HepG2 (cell line): ENCODE results near the gene ANTXR1. TPM values are rescaled to one million over a fixed set of nuclear protein-coding genes. Genes with fewer than 3 reads are reported as not detected.

Source experiments
- ATAC-seq: fragments of 200-7000 bp; cut with Tn5 transposase; 3 replicates; pipeline ENCODE4 v1.9.1; 2020; ENCODE audit warnings: mild to moderate bottlenecking, moderate library complexity
- BruUV-seq: library from RNA; stranded (reverse); fragments of 400-500 nt; replicated peaks from 2 replicates; lab custom pipeline; 2021; lab: Mats Ljungman, UMichigan
- CTCF ChIA-PET: fragments of 300-600 bp; formaldehyde crosslinking; extraction: SDS; loops from one replicate; lab custom pipeline; 2021; ENCODE audit warnings: low total read pairs, inconsistent platforms, low intra/inter-chr PET ratio; lab: Yijun Ruan, JAX
- POLR2A ChIA-PET: fragments of 350-600 bp; sonication (Branson Sonifier 250); formaldehyde crosslinking; loops from one replicate; lab custom pipeline; 2020; ENCODE audit warnings: antibody characterized with exemption, inconsistent platforms; lab: Yijun Ruan, JAX
- DNase-seq: peaks from one replicate; pipeline ENCODE4 v3.0.0-alpha.2; 2015; ENCODE audit warnings: low spot score
- FAIRE-seq: peaks from 3 replicates; lab custom pipeline; 2011; peaks lifted over from hg19 to GRCh38; lab: Jason Lieb, UNC
- H2AFZ ChIP-seq: one replicate; pipeline ENCODE4 v1.6.1; 2011; ENCODE audit warnings: low read length, inconsistent platforms
- H3K27ac ChIP-seq: fragments of 300-600 bp; 3 replicates; pipeline ENCODE4 v1.8.0; 2011; ENCODE audit warnings: mixed run types, mild to moderate bottlenecking, mixed read lengths, low read length, inconsistent platforms; ENCODE audit not compliant: insufficient read depth; ENCODE audit errors: extremely low read length
- H3K27me3 ChIP-seq, 2 experiments: fragments of 200-600 bp in 1 of 2; 2 replicates in 1 of 2; 3 replicates in 1 of 2; pipeline versions ENCODE4 v1.6.0 to v1.8.0; 2011; ENCODE audit warnings: low read length in 2 of 2, mild to moderate bottlenecking in 2 of 2, moderate library complexity in 2 of 2, inconsistent platforms in 1 of 2; ENCODE audit not compliant: insufficient read depth in 2 of 2, control insufficient read depth in 1 of 2
- H3K36me3 ChIP-seq, 2 experiments: fragments of 200-600 bp in 1 of 2; replicated peaks in 1 of 2; 2 replicates in 1 of 2; 3 replicates in 1 of 2; pipeline versions ENCODE4 v1.5.1 to v1.8.0; 2011; ENCODE audit warnings: low read length in 2 of 2, inconsistent platforms in 1 of 2; ENCODE audit not compliant: insufficient read depth in 2 of 2, control insufficient read depth in 1 of 2
- H3K4me1 ChIP-seq: 2 replicates; pipeline ENCODE4 v1.5.1; 2012; ENCODE audit warnings: low read length, inconsistent platforms; ENCODE audit not compliant: insufficient read depth
- H3K4me2 ChIP-seq: 2 replicates; pipeline ENCODE4 v1.6.0; 2011; ENCODE audit warnings: low read depth, low read length, inconsistent platforms
- H3K4me3 ChIP-seq, 3 experiments: fragments of 200-600 bp in 1 of 3; sonication (generic), shearing (Covaris generic) in 1 of 3; replicated peaks in 1 of 3; 2 replicates each; pipeline ENCODE4 v1.5.1; 2011 to 2016; ENCODE audit warnings: low read length in 3 of 3, inconsistent platforms in 2 of 3, low read depth in 2 of 3, mild to moderate bottlenecking in 2 of 3, control low read depth in 1 of 3, mixed read lengths in 1 of 3; ENCODE audit not compliant: insufficient read depth in 1 of 3
- H3K79me2 ChIP-seq: one replicate; pipeline ENCODE4 v1.6.1; 2011; ENCODE audit warnings: low read length, inconsistent platforms; ENCODE audit not compliant: insufficient read depth
- H3K9ac ChIP-seq: 2 replicates; pipeline ENCODE4 v1.6.0; 2011; ENCODE audit warnings: mild to moderate bottlenecking, low read depth, low read length, inconsistent platforms; ENCODE audit not compliant: insufficient read depth
- H3K9me3 ChIP-seq: 2 replicates; pipeline ENCODE4 v1.5.1; 2012; ENCODE audit warnings: mild to moderate bottlenecking, low read length
- H4K20me1 ChIP-seq: 2 replicates; pipeline ENCODE4 v1.6.0; 2011; ENCODE audit warnings: inconsistent platforms, mild to moderate bottlenecking, low read length, moderate library complexity; ENCODE audit not compliant: insufficient read depth
- FOXO4 ChIP-seq: sonication (generic); formaldehyde crosslinking; conservative IDR thresholded peaks from 2 replicates; pipeline ENCODE4 v1.8.1; 2023; ENCODE audit warnings: missing genetic modification reagents
- HNRNPLL ChIP-seq: fragments of 200-400 bp; formaldehyde crosslinking; IDR thresholded peaks from 2 replicates; pipeline ENCODE4 v1.6.1; 2017; ENCODE audit warnings: mild to moderate bottlenecking, low read depth, low read length; ENCODE audit not compliant: poor library complexity, severe bottlenecking
- KLF15 ChIP-seq: sonication (generic); formaldehyde crosslinking; IDR thresholded peaks from 2 replicates; pipeline ENCODE4 v1.8.1; 2023; ENCODE audit warnings: borderline replicate concordance, mild to moderate bottlenecking, inconsistent platforms, missing genetic modification reagents, mixed read lengths
- NKX3-1 ChIP-seq: sonication (generic); formaldehyde crosslinking; IDR thresholded peaks from 2 replicates; pipeline ENCODE4 v1.5.0; 2020; ENCODE audit warnings: missing genetic modification reagents
- POGZ ChIP-seq: sonication (generic); formaldehyde crosslinking; IDR thresholded peaks from 2 replicates; pipeline ENCODE4 v1.4.0; 2020; ENCODE audit warnings: mild to moderate bottlenecking, missing genetic modification reagents
- PPARG ChIP-seq: conservative IDR thresholded peaks from 2 replicates; pipeline ENCODE4 v1.6.1; 2016; ENCODE audit warnings: missing biosample characterization, missing genetic modification reagents
- TBL1XR1 ChIP-seq: fragments of 150-350 bp; IDR thresholded peaks from 2 replicates; pipeline ENCODE4 v1.6.1; 2014; ENCODE audit warnings: borderline replicate concordance, low read length; ENCODE audit not compliant: partially characterized antibody
- YEATS2 ChIP-seq: sonication (generic); formaldehyde crosslinking; IDR thresholded peaks from 2 replicates; pipeline ENCODE4 v1.4.0; 2020; ENCODE audit warnings: missing genetic modification reagents, borderline replicate concordance
- ZFP36L2 ChIP-seq: sonication (generic); formaldehyde crosslinking; IDR thresholded peaks from 2 replicates; pipeline ENCODE4 v1.4.0; 2020; ENCODE audit warnings: missing genetic modification reagents
- ZNF230 ChIP-seq: sonication (generic); formaldehyde crosslinking; IDR thresholded peaks from 2 replicates; pipeline ENCODE4 v1.4.0; 2020; ENCODE audit warnings: mild to moderate bottlenecking, missing genetic modification reagents
- ZNF275 ChIP-seq: sonication (generic); formaldehyde crosslinking; IDR thresholded peaks from 2 replicates; pipeline ENCODE4 v1.8.0; 2022; ENCODE audit warnings: missing genetic modification reagents, mild to moderate bottlenecking, inconsistent platforms, borderline replicate concordance
- ZNF775 ChIP-seq: sonication (generic); formaldehyde crosslinking; IDR thresholded peaks from 2 replicates; pipeline ENCODE4 v1.4.0; 2020; ENCODE audit warnings: missing genetic modification reagents, mild to moderate bottlenecking, moderate library complexity, borderline replicate concordance
- WGBS: methylation state at CpG from one replicate; pipeline ENCODE4 v1.1.6; 2017; ENCODE audit warnings: low lambda C conversion rate; 5-methylcytosine and 5-hydroxymethylcytosine counted together
- in situ Hi-C: cut with HindIII; loops from 2 replicates; pipeline ENCODE4 v1.10.0; 2017; ENCODE audit warnings: low pct_unique_long_range_greater_than_20kb; ENCODE audit not compliant: extremely low pct_ligation_motif_present
- intact Hi-C: fragments of 100-400 bp; cut with micrococcal nuclease; formaldehyde crosslinking; loops from one replicate; pipeline ENCODE4 v1.10.0; 2022; ENCODE audit not compliant: unreplicated experiment
- polyA plus RNA-seq, 8 experiments: library from polyadenylated mRNA; depleted of rRNA in 3 of 8; stranded (reverse) in 7 of 8; unstranded in 1 of 8; fragments of >200 nt; fragmentation: Illumina TruSeq in 4 of 8; extraction: Trizol in 4 of 8; gene quantifications; 2 replicates each; pipeline versions ENCODE4 v1.2.1 to v1.2.3, GENCODE V29; 2011 to 2016; ENCODE audit warnings: low read depth in 4 of 8, missing spikeins in 1 of 8, mixed read lengths in 1 of 8; ENCODE audit not compliant: insufficient read depth in 1 of 8
- total RNA-seq, 5 experiments: library from RNA; depleted of rRNA; stranded (reverse); fragments of >200 nt; fragmentation: Illumina TruSeq; extraction: Trizol; gene quantifications; 2 replicates each; pipeline ENCODE4 v1.2.3, GENCODE V29; 2016; ENCODE audit warnings: low read depth in 1 of 5
- TF ChIP-seq, protein P1 (sequence below), 2 experiments: sonication (generic) in 1 of 2; formaldehyde crosslinking in 1 of 2; IDR thresholded peaks; 2 replicates each; pipeline versions ENCODE4 v1.4.0 to v1.6.1; 2018 to 2020; ENCODE audit warnings: missing genetic modification reagents in 2 of 2, borderline replicate concordance in 1 of 2, low read depth in 1 of 2, mild to moderate bottlenecking in 1 of 2, missing biosample characterization in 1 of 2
- TF ChIP-seq, protein P2 (sequence below): sonication (generic); formaldehyde crosslinking; IDR thresholded peaks from 2 replicates; pipeline ENCODE4 v1.5.0; 2020; ENCODE audit warnings: missing genetic modification reagents

Gene ANTXR1
- total and polyA plus RNA-seq, 2 of the 13 experiments (the other 11 are each of a cell fraction or from before 2014, with no cell fraction given): 4.5 to 12.7 TPM

DNA sequence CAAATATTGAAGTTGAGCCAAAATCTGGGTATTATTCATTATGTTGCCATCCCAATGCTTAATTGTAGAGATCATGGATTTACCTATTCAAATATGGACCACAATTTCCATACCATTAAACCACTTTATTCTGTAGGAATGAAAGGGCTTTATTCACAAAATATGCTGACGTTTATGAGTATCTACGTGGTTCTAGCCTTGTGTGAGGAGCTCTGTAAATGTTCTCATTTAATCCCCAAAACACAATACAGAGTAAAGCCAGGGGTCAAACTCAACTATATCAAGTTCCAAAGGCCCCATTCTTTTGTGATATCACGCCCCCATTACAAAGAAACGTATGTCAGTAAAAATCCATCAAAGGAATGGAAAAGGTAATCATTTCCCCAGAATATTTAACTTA lies 61.9 kb downstream of the ANTXR1 start (continued):
- TF ChIP-seq, protein P1, sequence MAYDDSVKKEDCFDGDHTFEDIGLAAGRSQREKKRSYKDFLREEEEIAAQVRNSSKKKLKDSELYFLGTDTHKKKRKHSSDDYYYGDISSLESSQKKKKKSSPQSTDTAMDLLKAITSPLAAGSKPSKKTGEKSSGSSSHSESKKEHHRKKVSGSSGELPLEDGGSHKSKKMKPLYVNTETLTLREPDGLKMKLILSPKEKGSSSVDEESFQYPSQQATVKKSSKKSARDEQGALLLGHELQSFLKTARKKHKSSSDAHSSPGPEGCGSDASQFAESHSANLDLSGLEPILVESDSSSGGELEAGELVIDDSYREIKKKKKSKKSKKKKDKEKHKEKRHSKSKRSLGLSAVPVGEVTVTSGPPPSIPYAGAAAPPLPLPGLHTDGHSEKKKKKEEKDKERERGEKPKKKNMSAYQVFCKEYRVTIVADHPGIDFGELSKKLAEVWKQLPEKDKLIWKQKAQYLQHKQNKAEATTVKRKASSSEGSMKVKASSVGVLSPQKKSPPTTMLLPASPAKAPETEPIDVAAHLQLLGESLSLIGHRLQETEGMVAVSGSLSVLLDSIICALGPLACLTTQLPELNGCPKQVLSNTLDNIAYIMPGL (CRISPR knock-in tag; IDR thresholded peaks at IDR 0.05; ENCODE audit: borderline replicate concordance in 1 of 2, low read depth in 1 of 2): no peak
- no peak for TF ChIP-seq YEATS2

GRCh38 chr2:69075486-69075885 lies 62.5 kb downstream of the ANTXR1 start:
- peaks cover 0 to 12% of the 10 kb centered on the region in 2 experiments; a peak in 3 of 5 replicates for H3K36me3 ChIP-seq
- no peak for TF ChIP-seq TBL1XR1
- TF ChIP-seq POGZ: no peak
- no peak for TF ChIP-seq KLF15 (CRISPR knock-in tag)
- no peak for TF ChIP-seq ZFP36L2 (CRISPR knock-in tag)
- TF ChIP-seq PPARG (CRISPR knock-in tag): no peak
- TF ChIP-seq ZNF275 (CRISPR knock-in tag): no peak
- TF ChIP-seq ZNF775 (CRISPR knock-in tag): no peak
- no peak for TF ChIP-seq HNRNPLL
- no peak for TF ChIP-seq ZNF230
- no peak for TF ChIP-seq NKX3-1 (CRISPR knock-in tag)
- TF ChIP-seq FOXO4: no peak
- TF ChIP-seq, protein P2, sequence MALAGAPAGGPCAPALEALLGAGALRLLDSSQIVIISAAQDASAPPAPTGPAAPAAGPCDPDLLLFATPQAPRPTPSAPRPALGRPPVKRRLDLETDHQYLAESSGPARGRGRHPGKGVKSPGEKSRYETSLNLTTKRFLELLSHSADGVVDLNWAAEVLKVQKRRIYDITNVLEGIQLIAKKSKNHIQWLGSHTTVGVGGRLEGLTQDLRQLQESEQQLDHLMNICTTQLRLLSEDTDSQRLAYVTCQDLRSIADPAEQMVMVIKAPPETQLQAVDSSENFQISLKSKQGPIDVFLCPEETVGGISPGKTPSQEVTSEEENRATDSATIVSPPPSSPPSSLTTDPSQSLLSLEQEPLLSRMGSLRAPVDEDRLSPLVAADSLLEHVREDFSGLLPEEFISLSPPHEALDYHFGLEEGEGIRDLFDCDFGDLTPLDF (CRISPR knock-in tag): no peak

More at GRCh38 chr2:69075486-69075885, 62.5 kb downstream of the ANTXR1 start:
- Histone ChIP-seq H3K4me2 (no peak overlapping the region), H3K4me1 (peaks cover 8% of the 10 kb centered on the region), H3K9ac (no peak overlapping the region), H4K20me1 (no peaks in the 10 kb centered on the region), H3K4me3 (no peak overlapping the region), H3K79me2 (no peaks in the 10 kb centered on the region), H3K9me3 (no peaks in the 10 kb centered on the region), H3K27ac (no peak overlapping the region), H3K27me3 (no peaks in the 10 kb centered on the region), H2AFZ (no peak overlapping the region)
- intact Hi-C loops: no loop called here
- no TSS peak for BruUV-seq
- ChIA-PET CTCF (no interaction called here), POLR2A (no interaction called here)
- 74% methylated on average over 1 of the region's 1 CpG for WGBS
- in situ Hi-C loops: no loop called here
- no peak for FAIRE-seq
- ATAC-seq: no peak
- DNase-seq: no peak
